Measurements from ENCODE around the gene CDH22. TPM values are rescaled to one million over a fixed set of nuclear protein-coding genes. Genes with fewer than 3 reads are reported as not detected.

The CDH22 gene
- total and polyA plus RNA-seq, 2 experiments from 2014 or later: 0.08 to 0.10 TPM

GRCh38 chr20:46150943-46151342 lies 157.4 kb downstream of the CDH22 start (continued):
- no peak for TF ChIP-seq CTCF (conservative IDR thresholded peaks at IDR 0.05; ENCODE audit: low read depth in 2 of 2)
- no peak for TF ChIP-seq EZH2phosphoT487 (IDR thresholded peaks at IDR 0.05; ENCODE audit: unreplicated experiment)
- TF ChIP-seq ZNF331 (CRISPR knock-in tag; IDR thresholded peaks at IDR 0.05; ENCODE audit: low read depth): no peak
- no peak for TF ChIP-seq CREB1 (CRISPR knock-in tag; IDR thresholded peaks at IDR 0.05; ENCODE audit: low read depth)
- TF ChIP-seq POLR2AphosphoS5 (IDR thresholded peaks at IDR 0.05; ENCODE audit: low read depth): no peak
- no peak for TF ChIP-seq ETS1 (IDR thresholded peaks at IDR 0.05)
- TF ChIP-seq EZH2 (IDR thresholded peaks at IDR 0.05; ENCODE audit: low read depth, unreplicated experiment): no peak
- TF ChIP-seq NANOG (IDR thresholded peaks at IDR 0.05; ENCODE audit: borderline replicate concordance): no peak

GRCh38 chr20:46148313-46149208 lies 159.7 kb downstream of the CDH22 start:
- no peak overlapping the region for H3K4me3 Mint-ChIP-seq
- no peaks in the 10 kb centered on the region for H3K79me2 ChIP-seq (replicated peaks; ENCODE audit: insufficient read depth)
- no peaks in the 10 kb centered on the region for H3K27me3 Mint-ChIP-seq (ENCODE audit: insufficient read depth, low read depth, poor library complexity)
- no peaks in the 10 kb centered on the region for H3K27me3 ChIP-seq (ENCODE audit: insufficient read depth)
- H3K4me2 ChIP-seq: no peak overlapping the region
- no peak for ATAC-seq
- H3K36me3 ChIP-seq (ENCODE audit: insufficient read depth): no peaks in the 10 kb centered on the region
- H3K27ac Mint-ChIP-seq: no peak overlapping the region
- H3K27ac ChIP-seq (ENCODE audit: low read depth): no peak overlapping the region
- H3K9me3 Mint-ChIP-seq: no peaks in the 10 kb centered on the region
- DNase-seq (ENCODE audit: low spot score): no peak
- peaks cover 12% of the 10 kb centered on the region; the same call in 2 of the 3 replicates for H3K4me1 Mint-ChIP-seq
- no peak overlapping the region for H2AFZ ChIP-seq
- H4K20me1 ChIP-seq (replicated peaks; ENCODE audit: insufficient read depth): no peaks in the 10 kb centered on the region
- no peaks in the 10 kb centered on the region for H3K36me3 Mint-ChIP-seq (ENCODE audit: low read depth)
- no peaks in the 10 kb centered on the region; the same call in 1 of the 2 replicates for H3K4me1 ChIP-seq (ENCODE audit: insufficient read depth)
- H3F3A ChIP-seq (replicated peaks; ENCODE audit: low read depth): no peaks in the 10 kb centered on the region
- no peaks in the 10 kb centered on the region for H3K9me2 ChIP-seq (ENCODE audit: insufficient read depth)
- no peak overlapping the region for H3K4me3 ChIP-seq
- TF ChIP-seq, protein P1, sequence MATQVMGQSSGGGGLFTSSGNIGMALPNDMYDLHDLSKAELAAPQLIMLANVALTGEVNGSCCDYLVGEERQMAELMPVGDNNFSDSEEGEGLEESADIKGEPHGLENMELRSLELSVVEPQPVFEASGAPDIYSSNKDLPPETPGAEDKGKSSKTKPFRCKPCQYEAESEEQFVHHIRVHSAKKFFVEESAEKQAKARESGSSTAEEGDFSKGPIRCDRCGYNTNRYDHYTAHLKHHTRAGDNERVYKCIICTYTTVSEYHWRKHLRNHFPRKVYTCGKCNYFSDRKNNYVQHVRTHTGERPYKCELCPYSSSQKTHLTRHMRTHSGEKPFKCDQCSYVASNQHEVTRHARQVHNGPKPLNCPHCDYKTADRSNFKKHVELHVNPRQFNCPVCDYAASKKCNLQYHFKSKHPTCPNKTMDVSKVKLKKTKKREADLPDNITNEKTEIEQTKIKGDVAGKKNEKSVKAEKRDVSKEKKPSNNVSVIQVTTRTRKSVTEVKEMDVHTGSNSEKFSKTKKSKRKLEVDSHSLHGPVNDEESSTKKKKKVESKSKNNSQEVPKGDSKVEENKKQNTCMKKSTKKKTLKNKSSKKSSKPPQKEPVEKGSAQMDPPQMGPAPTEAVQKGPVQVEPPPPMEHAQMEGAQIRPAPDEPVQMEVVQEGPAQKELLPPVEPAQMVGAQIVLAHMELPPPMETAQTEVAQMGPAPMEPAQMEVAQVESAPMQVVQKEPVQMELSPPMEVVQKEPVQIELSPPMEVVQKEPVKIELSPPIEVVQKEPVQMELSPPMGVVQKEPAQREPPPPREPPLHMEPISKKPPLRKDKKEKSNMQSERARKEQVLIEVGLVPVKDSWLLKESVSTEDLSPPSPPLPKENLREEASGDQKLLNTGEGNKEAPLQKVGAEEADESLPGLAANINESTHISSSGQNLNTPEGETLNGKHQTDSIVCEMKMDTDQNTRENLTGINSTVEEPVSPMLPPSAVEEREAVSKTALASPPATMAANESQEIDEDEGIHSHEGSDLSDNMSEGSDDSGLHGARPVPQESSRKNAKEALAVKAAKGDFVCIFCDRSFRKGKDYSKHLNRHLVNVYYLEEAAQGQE (IDR thresholded peaks at IDR 0.05; ENCODE audit: unreplicated experiment): no peak
- TF ChIP-seq ZNF331 (CRISPR knock-in tag; IDR thresholded peaks at IDR 0.05; ENCODE audit: low read depth) (no peak), CTCF (conservative IDR thresholded peaks at IDR 0.05; ENCODE audit: low read depth in 2 of 2) (no peak), EZH2 (IDR thresholded peaks at IDR 0.05; ENCODE audit: low read depth, unreplicated experiment) (no peak), STAT1 (IDR thresholded peaks at IDR 0.05; ENCODE audit: unreplicated experiment) (no peak), CREB1 (CRISPR knock-in tag; IDR thresholded peaks at IDR 0.05; ENCODE audit: low read depth) (no peak)

Data from GM23338 (cell line).